CD14-positive monocyte (primary cell): Measurements from ENCODE around the gene PUS1. TPM values are rescaled to one million over a fixed set of nuclear protein-coding genes. Genes with fewer than 3 reads are reported as not detected.

Source experiments
- DNase-seq, 3 donors: peaks; one replicate each; pipeline ENCODE4 v3.0.0-alpha.2; 2011 to 2022
- H2AFZ ChIP-seq: 2 replicates; pipeline ENCODE4 v1.6.0; 2012; ENCODE audit warnings: mild to moderate bottlenecking, low read depth, low read length, inconsistent platforms; ENCODE audit not compliant: insufficient read depth, poor library complexity, severe bottlenecking
- H3K27ac ChIP-seq, 2 donors: 1 replicate in 1 of 2; 2 replicates in 1 of 2; pipeline ENCODE4 v1.5.1; 2012 to 2013; ENCODE audit warnings: low read length in 2 of 2, control low read depth in 1 of 2, inconsistent platforms in 1 of 2, low read depth in 1 of 2, mild to moderate bottlenecking in 1 of 2
- H3K27me3 ChIP-seq, 2 donors: one replicate each; pipeline versions ENCODE4 v1.6.0 to v1.6.1; 2011 to 2013; ENCODE audit warnings: low read length in 2 of 2; ENCODE audit not compliant: control insufficient read depth in 2 of 2, insufficient read depth in 2 of 2
- H3K36me3 ChIP-seq, 2 donors: replicated peaks in 1 of 2; 1 replicate in 1 of 2; 2 replicates in 1 of 2; pipeline versions ENCODE4 v1.5.1 to v1.6.1; 2012 to 2013; ENCODE audit warnings: low read length in 2 of 2, control low read depth in 1 of 2, inconsistent platforms in 1 of 2, mild to moderate bottlenecking in 1 of 2; ENCODE audit not compliant: insufficient read depth in 2 of 2, control insufficient read depth in 1 of 2
- H3K4me1 ChIP-seq, 2 donors: 1 replicate in 1 of 2; 2 replicates in 1 of 2; pipeline versions ENCODE4 v1.5.1 to v1.6.1; 2012 to 2013; ENCODE audit warnings: low read length in 2 of 2, control low read depth in 1 of 2, inconsistent platforms in 1 of 2, mild to moderate bottlenecking in 1 of 2, moderate library complexity in 1 of 2; ENCODE audit not compliant: insufficient read depth in 2 of 2, control insufficient read depth in 1 of 2
- H3K4me2 ChIP-seq: replicated peaks from 2 replicates; pipeline ENCODE3; 2012; ENCODE audit warnings: low read length, moderate library complexity, mild to moderate bottlenecking; ENCODE audit not compliant: poor library complexity, severe bottlenecking; ENCODE audit errors: extremely low read depth
- H3K4me3 ChIP-seq, 3 experiments: fragments of 200-600 bp in 1 of 3; sonication (generic) in 1 of 3; replicated peaks in 1 of 3; 1 replicate in 2 of 3; 2 replicates in 1 of 3; pipeline ENCODE4 v1.5.1; 2011 to 2013; ENCODE audit warnings: low read length in 3 of 3, mild to moderate bottlenecking in 3 of 3, control low read depth in 2 of 3, low read depth in 2 of 3, inconsistent platforms in 1 of 3, moderate library complexity in 1 of 3
- H3K79me2 ChIP-seq: 2 replicates; pipeline ENCODE4 v1.6.0; 2012; ENCODE audit warnings: mild to moderate bottlenecking, control low read depth, inconsistent platforms, low read length, moderate library complexity; ENCODE audit not compliant: insufficient read depth
- H3K9ac ChIP-seq: 2 replicates; pipeline ENCODE4 v1.6.0; 2017; ENCODE audit warnings: low read length, mild to moderate bottlenecking; ENCODE audit not compliant: insufficient read depth, poor library complexity, severe bottlenecking
- H3K9me3 ChIP-seq, 2 donors: replicated peaks in 1 of 2; 1 replicate in 1 of 2; 2 replicates in 1 of 2; pipeline versions ENCODE4 v1.5.1 to v1.6.1; 2012 to 2013; ENCODE audit warnings: low read length in 2 of 2, control low read depth in 1 of 2; ENCODE audit not compliant: control insufficient read depth in 1 of 2, insufficient read depth in 1 of 2
- H4K20me1 ChIP-seq: 2 replicates; pipeline ENCODE4 v1.6.0; 2012; ENCODE audit warnings: mild to moderate bottlenecking, low read length, control low read depth, moderate library complexity; ENCODE audit not compliant: insufficient read depth
- H3K27ac Mint-ChIP-seq, 7 donors: one replicate each; pipeline ENCODE4 v1.8.0; 2020; ENCODE audit warnings: mild to moderate bottlenecking in 7 of 7, mixed read lengths in 7 of 7, moderate library complexity in 6 of 7, inconsistent platforms in 2 of 7
- H3K27me3 Mint-ChIP-seq, 3 donors: one replicate each; pipeline ENCODE4 v1.8.0; 2021 to 2022; ENCODE audit warnings: low read depth in 3 of 3, mild to moderate bottlenecking in 3 of 3, mixed read lengths in 3 of 3, moderate library complexity in 3 of 3, inconsistent platforms in 1 of 3
- H3K36me3 Mint-ChIP-seq, 2 donors: one replicate each; pipeline ENCODE4 v1.8.0; 2020; ENCODE audit warnings: mixed read lengths in 2 of 2, inconsistent platforms in 1 of 2, mild to moderate bottlenecking in 1 of 2
- H3K4me1 Mint-ChIP-seq: one replicate; pipeline ENCODE4 v1.8.0; 2020; ENCODE audit warnings: mild to moderate bottlenecking, mixed read lengths
- H3K4me3 Mint-ChIP-seq, 2 donors: one replicate each; pipeline ENCODE4 v1.8.0; 2020; ENCODE audit warnings: mild to moderate bottlenecking in 2 of 2, mixed read lengths in 2 of 2, moderate library complexity in 1 of 2
- H3K9me3 Mint-ChIP-seq, 7 donors: one replicate each; pipeline ENCODE4 v1.8.0; 2020 to 2022; ENCODE audit warnings: mixed read lengths in 7 of 7, mild to moderate bottlenecking in 6 of 7, moderate library complexity in 6 of 7, inconsistent platforms in 2 of 7
- WGBS: methylation state at CpG from one replicate; pipeline ENCODE4 v1.1.5; 2013; ENCODE audit warnings: missing lambda C conversion rate; ENCODE audit not compliant: insufficient coverage; 5-methylcytosine and 5-hydroxymethylcytosine counted together
- intact Hi-C, 2 donors: fragments of 100-400 bp; cut with micrococcal nuclease; formaldehyde crosslinking; loops; one replicate each; pipeline versions ENCODE4 v1.15.0 to v1.15.1; 2023
- polyA plus RNA-seq, 3 donors: library from polyadenylated mRNA; depleted of rRNA in 1 of 3; unstranded in 2 of 3; stranded (reverse) in 1 of 3; fragments of 300-500 nt in 2 of 3; fragments of >200 nt in 1 of 3; fragmentation: Illumina TruSeq in 2 of 3; gene quantifications; 1 replicate in 2 of 3; 2 replicates in 1 of 3; pipeline ENCODE4 v1.2.3, GENCODE V29; 2012 to 2021
- TF ChIP-seq, protein P1 (sequence below): fragments of 200-600 bp; IDR thresholded peaks from one replicate; pipeline ENCODE4 v1.8.0; 2022; ENCODE audit warnings: antibody characterized with exemption, mild to moderate bottlenecking

Gene PUS1
- polyA plus RNA-seq, 3 donors = 5.1 to 30.9 (median 6.9) TPM

DNA sequence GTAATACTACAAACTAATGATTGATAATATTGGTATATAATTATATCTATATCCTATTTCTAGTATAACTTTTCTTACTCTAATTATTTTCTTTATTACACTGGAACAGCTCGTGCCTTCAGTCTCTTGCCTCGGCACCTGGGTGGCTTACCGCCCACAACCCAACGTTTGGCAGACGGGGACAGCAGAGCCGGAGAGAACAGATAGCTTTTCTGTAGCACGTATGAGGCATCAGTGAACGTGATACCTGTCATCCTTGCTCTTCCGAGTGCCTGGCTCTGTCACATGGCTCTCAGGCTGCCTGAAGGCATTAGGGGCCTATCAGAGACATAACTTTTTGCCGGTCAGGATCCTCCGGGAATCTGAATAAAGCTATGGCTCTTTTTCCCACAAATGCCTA is 5.5 kb downstream of the PUS1 start:
- Mint-ChIP-seq H3K9me3 (peaks cover 0 to under 1% (median 0%) of the 10 kb centered on the region in 7 donors), H3K36me3 (peaks cover 54 to 78% of the 10 kb centered on the region in 2 donors), H3K27ac (no peak overlapping the region), H3K4me1 (peaks cover 12% of the 10 kb centered on the region), H3K27me3 (peaks cover 0 to 4% (median 0%) of the 10 kb centered on the region in 3 donors), H3K4me3 (no peak overlapping the region)
- no peaks in the 10 kb centered on the region for H3K9me3 ChIP-seq
- H2AFZ ChIP-seq = no peak overlapping the region
- H3K4me2 ChIP-seq = no peak overlapping the region
- 99% methylated on average over 9 of the region's 11 CpGs for WGBS
- DNase-seq = no peak
- TF ChIP-seq, protein P1, sequence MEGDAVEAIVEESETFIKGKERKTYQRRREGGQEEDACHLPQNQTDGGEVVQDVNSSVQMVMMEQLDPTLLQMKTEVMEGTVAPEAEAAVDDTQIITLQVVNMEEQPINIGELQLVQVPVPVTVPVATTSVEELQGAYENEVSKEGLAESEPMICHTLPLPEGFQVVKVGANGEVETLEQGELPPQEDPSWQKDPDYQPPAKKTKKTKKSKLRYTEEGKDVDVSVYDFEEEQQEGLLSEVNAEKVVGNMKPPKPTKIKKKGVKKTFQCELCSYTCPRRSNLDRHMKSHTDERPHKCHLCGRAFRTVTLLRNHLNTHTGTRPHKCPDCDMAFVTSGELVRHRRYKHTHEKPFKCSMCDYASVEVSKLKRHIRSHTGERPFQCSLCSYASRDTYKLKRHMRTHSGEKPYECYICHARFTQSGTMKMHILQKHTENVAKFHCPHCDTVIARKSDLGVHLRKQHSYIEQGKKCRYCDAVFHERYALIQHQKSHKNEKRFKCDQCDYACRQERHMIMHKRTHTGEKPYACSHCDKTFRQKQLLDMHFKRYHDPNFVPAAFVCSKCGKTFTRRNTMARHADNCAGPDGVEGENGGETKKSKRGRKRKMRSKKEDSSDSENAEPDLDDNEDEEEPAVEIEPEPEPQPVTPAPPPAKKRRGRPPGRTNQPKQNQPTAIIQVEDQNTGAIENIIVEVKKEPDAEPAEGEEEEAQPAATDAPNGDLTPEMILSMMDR = no peak
- H3K9ac ChIP-seq = no peak overlapping the region
- no peak overlapping the region for H3K4me3 ChIP-seq
- peaks cover 50 to 73% of the 10 kb centered on the region in 2 donors for H3K36me3 ChIP-seq
- H3K79me2 ChIP-seq = peaks cover 15% of the 10 kb centered on the region
- H3K4me1 ChIP-seq = peaks cover 10 to 13% of the 10 kb centered on the region in 2 donors
- H4K20me1 ChIP-seq = no peaks in the 10 kb centered on the region
- no peak overlapping the region for H3K27ac ChIP-seq
- H3K27me3 ChIP-seq = no peaks in the 10 kb centered on the region
- intact Hi-C loops = no loop called here

DNA sequence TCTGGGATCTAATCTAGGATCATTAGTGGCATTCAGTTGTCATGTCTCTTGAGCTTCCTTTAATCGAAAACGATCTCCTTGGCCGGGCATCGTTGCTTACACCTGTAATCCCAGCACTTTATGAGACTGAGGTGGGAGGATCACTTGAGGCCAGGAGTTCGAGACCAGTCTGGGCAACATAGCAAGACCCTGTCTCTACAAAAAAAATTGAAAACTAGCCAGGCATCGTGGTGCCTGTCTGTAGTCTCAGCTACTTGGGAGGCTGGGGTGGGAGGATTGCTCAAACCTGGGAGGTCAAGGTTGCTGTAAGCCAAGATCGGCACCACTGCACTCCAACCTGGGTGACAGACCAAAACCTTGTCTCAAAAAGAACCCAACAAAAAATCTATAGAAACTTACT is 9.0 kb downstream of the PUS1 start:
- Mint-ChIP-seq H3K4me1 (no peaks in the 10 kb centered on the region), H3K27ac (peak overlapping the region in 2 of 7 donors; percentile 13 to 32), H3K4me3 (no peak overlapping the region), H3K36me3 (peaks cover 64 to 94% of the 10 kb centered on the region in 2 donors), H3K9me3 (peaks cover 0 to 2% (median 0%) of the 10 kb centered on the region in 7 donors), H3K27me3 (peaks cover 0 to 2% (median 0%) of the 10 kb centered on the region in 3 donors)
- no peaks in the 10 kb centered on the region for H3K27me3 ChIP-seq
- no peaks in the 10 kb centered on the region for H4K20me1 ChIP-seq
- intact Hi-C loops = no loop called here
- TF ChIP-seq, protein P1 = no peak
- peaks cover 58 to 93% of the 10 kb centered on the region in 2 donors for H3K36me3 ChIP-seq
- H3K9me3 ChIP-seq = no peaks in the 10 kb centered on the region
- no peak overlapping the region for H2AFZ ChIP-seq
- no peak overlapping the region for H3K9ac ChIP-seq
- no peak overlapping the region for H3K27ac ChIP-seq
- no peaks in the 10 kb centered on the region for H3K4me1 ChIP-seq
- no peak overlapping the region for H3K4me3 ChIP-seq
- no peak for DNase-seq
- H3K4me2 ChIP-seq = no peak overlapping the region
- WGBS = 100% methylated on average over 1 of the region's 7 CpGs
- no peaks in the 10 kb centered on the region for H3K79me2 ChIP-seq
